ENCODE data around the gene CTH. TPM values are rescaled to one million over a fixed set of nuclear protein-coding genes. Genes with fewer than 3 reads are reported as not detected.

Gene CTH
- total and polyA plus RNA-seq, 2 of the 13 experiments (the other 11 are each of a cell fraction or from before 2014, with no cell fraction given), result 8.7 to 19.7 TPM

DNA sequence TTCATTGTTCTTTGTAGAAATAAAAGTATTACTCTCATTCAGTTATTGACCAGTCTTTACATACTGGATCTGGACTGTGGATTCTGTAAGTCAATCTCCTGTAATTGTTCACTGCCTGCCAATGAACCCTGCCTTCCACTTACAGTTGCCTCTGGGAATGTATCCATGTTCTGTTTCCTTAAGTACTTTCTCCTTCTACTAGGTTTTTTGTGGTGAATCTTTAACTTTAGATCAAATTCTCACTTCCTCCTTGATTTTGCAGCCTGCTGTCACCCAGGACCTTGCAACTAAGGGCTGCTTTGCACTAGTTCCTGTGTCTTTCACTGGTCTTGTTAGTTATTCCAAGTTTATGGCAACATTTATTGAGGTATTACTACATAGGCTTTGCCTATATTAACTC is 28.4 kb upstream of the CTH start:
- Histone ChIP-seq H3K79me2 (ENCODE audit: insufficient read depth, low read length) (no peaks in the 10 kb centered on the region), H3K9me3 (ENCODE audit: low read length) (no peaks in the 10 kb centered on the region), H3K4me1 (ENCODE audit: insufficient read depth, low read length) (no peaks in the 10 kb centered on the region), H4K20me1 (ENCODE audit: insufficient read depth, low read length) (no peaks in the 10 kb centered on the region), H3K4me3 (replicated peaks in 1 of 3; ENCODE audit: insufficient read depth in 1 of 3, low read depth in 2 of 3, low read length in 3 of 3) (no peak overlapping the region), H3K9ac (ENCODE audit: insufficient read depth, low read depth, low read length) (no peak overlapping the region), H2AFZ (ENCODE audit: low read length) (no peak overlapping the region), H3K27me3 (ENCODE audit: control insufficient read depth in 1 of 2, insufficient read depth in 2 of 2, low read length in 2 of 2) (no peaks in the 10 kb centered on the region; a peak in 2 of 5 replicates), H3K4me2 (ENCODE audit: low read depth, low read length) (no peak overlapping the region), H3K36me3 (replicated peaks in 1 of 2; ENCODE audit: control insufficient read depth in 1 of 2, insufficient read depth in 2 of 2, low read length in 2 of 2) (no peaks in the 10 kb centered on the region), H3K27ac (ENCODE audit: extremely low read length, insufficient read depth, low read length) (no peak overlapping the region)
- no TSS peak for BruUV-seq (replicated peaks)
- no peak for FAIRE-seq
- no peak for DNase-seq (ENCODE audit: low spot score)
- in situ Hi-C loops (cut with HindIII; ENCODE audit: extremely low pct_ligation_motif_present, low pct_unique_long_range_greater_than_20kb) (no loop called here), intact Hi-C loops (cut with micrococcal nuclease; ENCODE audit: unreplicated experiment) (no loop called here)
- ATAC-seq, result no peak
- no peak for TF ChIP-seq SSRP1 (CRISPR knock-in tag; IDR thresholded peaks at IDR 0.05)
- TF ChIP-seq, protein P1, sequence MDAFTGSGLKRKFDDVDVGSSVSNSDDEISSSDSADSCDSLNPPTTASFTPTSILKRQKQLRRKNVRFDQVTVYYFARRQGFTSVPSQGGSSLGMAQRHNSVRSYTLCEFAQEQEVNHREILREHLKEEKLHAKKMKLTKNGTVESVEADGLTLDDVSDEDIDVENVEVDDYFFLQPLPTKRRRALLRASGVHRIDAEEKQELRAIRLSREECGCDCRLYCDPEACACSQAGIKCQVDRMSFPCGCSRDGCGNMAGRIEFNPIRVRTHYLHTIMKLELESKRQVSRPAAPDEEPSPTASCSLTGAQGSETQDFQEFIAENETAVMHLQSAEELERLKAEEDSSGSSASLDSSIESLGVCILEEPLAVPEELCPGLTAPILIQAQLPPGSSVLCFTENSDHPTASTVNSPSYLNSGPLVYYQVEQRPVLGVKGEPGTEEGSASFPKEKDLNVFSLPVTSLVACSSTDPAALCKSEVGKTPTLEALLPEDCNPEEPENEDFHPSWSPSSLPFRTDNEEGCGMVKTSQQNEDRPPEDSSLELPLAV (CRISPR knock-in tag; conservative IDR thresholded peaks at IDR 0.05; ENCODE audit: low read depth), result no peak
- TF ChIP-seq, protein P2, sequence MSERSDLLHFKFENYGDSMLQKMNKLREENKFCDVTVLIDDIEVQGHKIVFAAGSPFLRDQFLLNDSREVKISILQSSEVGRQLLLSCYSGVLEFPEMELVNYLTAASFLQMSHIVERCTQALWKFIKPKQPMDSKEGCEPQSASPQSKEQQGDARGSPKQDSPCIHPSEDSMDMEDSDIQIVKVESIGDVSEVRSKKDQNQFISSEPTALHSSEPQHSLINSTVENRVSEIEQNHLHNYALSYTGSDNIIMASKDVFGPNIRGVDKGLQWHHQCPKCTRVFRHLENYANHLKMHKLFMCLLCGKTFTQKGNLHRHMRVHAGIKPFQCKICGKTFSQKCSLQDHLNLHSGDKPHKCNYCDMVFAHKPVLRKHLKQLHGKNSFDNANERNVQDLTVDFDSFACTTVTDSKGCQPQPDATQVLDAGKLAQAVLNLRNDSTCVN (CRISPR knock-in tag; IDR thresholded peaks at IDR 0.05; ENCODE audit: borderline replicate concordance), result no peak
- no peak for TF ChIP-seq ZNF589 (CRISPR knock-in tag; conservative IDR thresholded peaks at IDR 0.05)
- no peak for TF ChIP-seq STAG1 (CRISPR knock-in tag; IDR thresholded peaks at IDR 0.05)
- no peak for TF ChIP-seq ZNF781 (CRISPR knock-in tag; IDR thresholded peaks at IDR 0.05; ENCODE audit: borderline replicate concordance, not compliant biosample characterization)
- no peak for TF ChIP-seq SMAD1 (CRISPR knock-in tag; IDR thresholded peaks at IDR 0.05; ENCODE audit: borderline replicate concordance, low read depth)
- ChIA-PET POLR2A (no interaction called here), CTCF (ENCODE audit: low intra/inter-chr PET ratio, low total read pairs) (no interaction called here)

Measured in HepG2 (cell line).